ENCODE data around the gene RBM20. TPM values are rescaled to one million over a fixed set of nuclear protein-coding genes. Genes with fewer than 3 reads are reported as not detected.
A peak's percentile ranks its signal among the peaks of the same experiment; 100 is the strongest.
"Not testable (repeated sequence)": the region's sequence is repeated elsewhere in the genome, so short reads cannot be mapped to it uniquely, and the experiment has no call there.

RBM20 gene
- 10 to 100 TPM; 51.5 to 92.0 (median 74.2) TPM for total RNA-seq
- polyA plus RNA-seq: 34.3 TPM
- long read RNA-seq, donor 1, full-length matches to known transcripts: 4 of 143 reads
- long read RNA-seq, donor 1, partial matches to known transcripts: 111 of 143 reads
- long read RNA-seq, donor 1, other reads (novel, unspliced or antisense): 28 of 143 reads
- long read RNA-seq, donor 2, full-length matches to known transcripts: 3 of 27 reads
- long read RNA-seq, donor 2, partial matches to known transcripts: 23 of 27 reads
- long read RNA-seq, donor 2, other reads (novel, unspliced or antisense): 1 of 27 reads
- long read RNA-seq, donor 3, full-length matches to known transcripts: 3 of 147 reads
- long read RNA-seq, donor 3, partial matches to known transcripts: 122 of 147 reads
- long read RNA-seq, donor 3, other reads (novel, unspliced or antisense): 22 of 147 reads
- long read RNA-seq, donor 4, full-length matches to known transcripts: 7 of 63 reads
- long read RNA-seq, donor 4, partial matches to known transcripts: 48 of 63 reads
- long read RNA-seq, donor 4, other reads (novel, unspliced or antisense): 8 of 63 reads

DNA sequence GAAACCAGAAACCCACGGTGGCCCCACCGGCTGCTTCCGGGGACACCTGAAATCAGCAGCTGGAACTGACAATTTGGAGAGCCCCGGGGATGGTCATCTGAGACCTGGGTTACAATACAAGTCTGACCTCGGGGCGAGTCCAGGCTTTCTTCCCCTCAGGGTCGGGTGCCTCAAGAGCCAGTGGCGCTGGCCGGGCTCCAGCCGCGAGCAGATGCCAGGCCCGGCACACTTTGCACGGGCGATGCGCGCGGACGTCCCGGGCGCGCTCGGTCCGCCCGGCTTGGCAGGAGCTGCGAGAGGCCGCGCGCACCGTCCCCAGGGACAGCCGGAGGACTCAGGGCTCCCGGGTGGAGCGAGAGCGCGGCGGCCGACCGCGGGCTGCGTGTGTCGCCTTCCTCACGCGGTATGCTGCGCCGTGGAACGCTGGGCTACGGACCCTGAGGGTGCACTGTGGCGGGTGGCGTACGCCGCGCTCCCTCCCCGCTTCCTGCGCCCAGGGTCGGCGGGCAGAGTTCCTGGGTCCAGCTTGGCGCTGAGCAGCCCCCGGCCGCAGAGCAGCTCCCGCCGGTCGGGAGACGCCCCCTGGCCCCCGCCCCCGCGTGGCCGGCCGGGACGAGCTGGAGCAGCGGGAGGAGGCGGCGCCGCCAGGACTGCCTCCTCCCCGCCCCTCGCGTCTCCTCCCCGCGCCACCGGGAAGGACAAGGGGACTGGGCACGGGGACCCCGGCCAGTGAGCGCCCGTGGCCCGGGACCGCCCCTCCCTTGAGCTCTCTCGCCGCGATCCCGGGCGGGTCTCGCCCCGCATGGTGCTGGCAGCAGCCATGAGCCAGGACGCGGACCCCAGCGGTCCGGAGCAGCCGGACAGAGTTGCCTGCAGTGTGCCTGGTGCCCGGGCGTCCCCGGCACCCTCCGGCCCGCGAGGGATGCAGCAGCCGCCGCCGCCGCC, at the start of gene RBM20:
Gene RBM20, plus strand, starts transcription at position 684 of the 945 bp plus-strand sequence. Its CDS starts 119 bp downstream, at position 803.
- H3K27ac ChIP-seq (ENCODE audit: low read length): peak within 1 kb of the TSS; percentile 71
- no peaks in the 10 kb centered on the region for H3K4me1 ChIP-seq (ENCODE audit: control insufficient read depth, insufficient read depth, low read length)
- DNase-seq: peak; percentile 54 to 86 (median 83)
- intact Hi-C loops (cut with DNase I): no loop called here
- WGBS: under 1% methylated on average over 106 of the region's 106 CpGs
- ATAC-seq: peak; percentile 88
- H3K9me3 ChIP-seq (ENCODE audit: control insufficient read depth, low read length): no peaks in the 10 kb centered on the region
- peaks cover 3% of the 10 kb centered on the region for H3K27me3 ChIP-seq (ENCODE audit: control insufficient read depth, insufficient read depth)
- H3K4me3 ChIP-seq (ENCODE audit: low read length): peak within 1 kb of the TSS; percentile 46

DNA sequence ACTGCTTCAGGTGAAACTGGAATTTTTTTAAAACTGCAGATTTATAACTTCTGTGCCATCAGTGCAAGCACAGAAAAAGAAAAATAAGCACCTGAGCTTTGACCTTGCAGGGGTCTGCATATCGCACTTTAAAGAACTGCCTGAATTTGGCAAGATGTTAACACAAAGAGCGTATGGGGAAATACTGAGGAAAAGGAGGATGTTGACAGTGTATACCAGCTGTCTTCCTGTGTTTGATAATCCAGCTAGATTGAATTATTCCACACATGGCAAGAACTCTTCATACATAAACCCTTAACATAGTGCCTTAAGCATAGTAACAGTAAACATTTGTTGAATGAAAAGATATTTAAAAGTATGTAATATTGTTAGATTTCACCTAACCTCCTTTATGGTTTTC, 46.7 kb upstream of the RBM20 start:
- no peak overlapping the region for H3K27ac ChIP-seq (ENCODE audit: low read length)
- H3K4me1 ChIP-seq (ENCODE audit: control insufficient read depth, insufficient read depth, low read length): no peaks in the 10 kb centered on the region
- no peak overlapping the region for H3K4me3 ChIP-seq (ENCODE audit: low read length)
- ATAC-seq (no peak), DNase-seq (no peak)
- intact Hi-C loops (cut with DNase I): no loop called here
- H3K9me3 ChIP-seq (ENCODE audit: control insufficient read depth, low read length): no peaks in the 10 kb centered on the region
- WGBS: 75% methylated on average over 2 of the region's 2 CpGs
- no peaks in the 10 kb centered on the region for H3K27me3 ChIP-seq (ENCODE audit: control insufficient read depth, insufficient read depth)

DNA sequence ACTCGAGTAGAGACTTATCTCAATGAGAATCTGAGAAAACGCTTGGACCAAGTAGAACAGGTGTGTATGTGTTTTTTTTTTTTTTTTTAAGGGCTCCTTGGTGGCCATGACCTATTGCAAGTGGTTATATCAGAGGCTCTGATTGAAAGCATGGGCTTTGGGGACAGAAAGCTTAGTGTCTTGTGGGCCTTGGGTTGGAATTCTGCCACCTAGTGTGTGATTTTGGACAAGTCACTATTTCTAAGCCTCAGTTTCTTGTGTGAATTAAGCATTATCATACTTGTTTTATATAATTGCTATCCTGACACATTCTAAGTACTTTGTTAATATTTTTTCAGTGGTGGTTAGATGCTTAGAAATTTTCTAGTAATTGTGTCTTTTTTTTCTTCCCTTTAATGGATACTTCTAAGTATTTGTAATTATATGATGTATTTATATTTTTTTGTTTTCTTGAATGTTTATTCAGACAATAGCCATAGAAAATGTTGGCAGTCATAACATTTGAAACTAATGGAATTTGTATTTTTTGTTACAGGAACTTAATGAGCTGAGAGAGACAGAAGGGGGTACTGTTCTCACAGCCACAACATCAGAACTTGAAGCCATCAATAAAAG, 43.5 kb upstream of the RBM20 start:
- WGBS: 77% methylated on average over 2 of the region's 2 CpGs
- Histone ChIP-seq H3K27ac (ENCODE audit: low read length) (no peak overlapping the region), H3K9me3 (ENCODE audit: control insufficient read depth, low read length) (no peaks in the 10 kb centered on the region), H3K4me1 (ENCODE audit: control insufficient read depth, insufficient read depth, low read length) (no peaks in the 10 kb centered on the region), H3K4me3 (ENCODE audit: low read length) (no peak overlapping the region), H3K27me3 (ENCODE audit: control insufficient read depth, insufficient read depth) (no peaks in the 10 kb centered on the region)
- intact Hi-C loops (cut with DNase I): loop anchor here in 2 of 4 donors (10.0 kb wide), 1 partner anchor 294 kb away; no protein-coding TSS in a partner anchor
- DNase-seq (no peak), ATAC-seq (peak in 1 of 2 donors; percentile 44)

DNA sequence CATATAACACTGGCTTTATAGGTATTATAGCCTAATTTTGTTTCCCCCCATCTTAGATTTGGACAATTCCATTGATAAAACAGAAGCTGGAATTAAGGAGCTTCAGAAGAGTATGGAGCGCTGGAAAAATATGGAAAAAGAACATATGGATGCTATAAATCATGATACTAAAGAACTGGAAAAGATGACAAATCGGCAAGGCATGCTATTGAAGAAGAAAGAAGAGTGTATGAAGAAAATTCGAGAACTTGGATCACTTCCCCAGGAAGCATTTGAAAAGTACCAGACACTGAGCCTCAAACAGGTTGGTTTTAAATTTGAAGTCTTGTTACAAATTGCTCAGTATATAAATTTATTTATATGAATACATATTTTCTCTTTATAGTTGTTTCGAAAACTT, 42.6 kb upstream of the RBM20 start:
- Histone ChIP-seq H3K9me3 (ENCODE audit: control insufficient read depth, low read length) (no peaks in the 10 kb centered on the region), H3K4me3 (ENCODE audit: low read length) (no peak overlapping the region), H3K4me1 (ENCODE audit: control insufficient read depth, insufficient read depth, low read length) (no peaks in the 10 kb centered on the region), H3K27ac (ENCODE audit: low read length) (no peak overlapping the region), H3K27me3 (ENCODE audit: control insufficient read depth, insufficient read depth) (no peaks in the 10 kb centered on the region)
- 89% methylated on average over 4 of the region's 4 CpGs for WGBS
- DNase-seq: no peak
- ATAC-seq: no peak
- intact Hi-C loops (cut with DNase I): loop anchor here in 2 of 4 donors (10.0 kb wide), 1 partner anchor 293 kb away; no protein-coding TSS in a partner anchor

DNA sequence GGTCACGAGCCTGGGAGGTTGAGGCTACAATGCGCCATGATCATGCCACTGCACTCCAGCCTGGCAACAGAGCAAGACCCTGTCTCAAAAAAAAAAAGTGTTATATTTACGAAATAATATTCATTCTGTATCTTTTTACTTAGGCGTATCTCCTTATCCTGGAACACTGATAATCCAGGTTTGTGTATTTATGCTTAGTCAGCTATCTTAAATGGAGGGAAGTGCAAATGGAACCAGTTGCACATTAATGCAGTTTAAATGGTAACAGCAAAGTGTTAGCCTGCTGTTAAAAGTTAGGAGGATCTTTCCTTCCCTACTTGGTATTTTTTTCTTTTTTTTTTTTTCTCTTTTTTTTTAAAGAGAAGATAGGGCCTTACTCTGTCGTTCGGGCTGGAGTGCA, 36.0 kb upstream of the RBM20 start:
- H3K27me3 ChIP-seq (ENCODE audit: control insufficient read depth, insufficient read depth): no peaks in the 10 kb centered on the region
- no peak overlapping the region for H3K4me3 ChIP-seq (ENCODE audit: low read length)
- no peaks in the 10 kb centered on the region for H3K4me1 ChIP-seq (ENCODE audit: control insufficient read depth, insufficient read depth, low read length)
- WGBS: 82% methylated on average over 6 of the region's 6 CpGs
- no peak overlapping the region for H3K27ac ChIP-seq (ENCODE audit: low read length)
- no peak for DNase-seq
- intact Hi-C loops (cut with DNase I): loop anchor here in 3 of 4 donors (5.0 to 10.0 kb wide), 2 partner anchors 284 to 287 kb away; no protein-coding TSS in a partner anchor
- ATAC-seq: no peak
- no peaks in the 10 kb centered on the region for H3K9me3 ChIP-seq (ENCODE audit: control insufficient read depth, low read length)

DNA sequence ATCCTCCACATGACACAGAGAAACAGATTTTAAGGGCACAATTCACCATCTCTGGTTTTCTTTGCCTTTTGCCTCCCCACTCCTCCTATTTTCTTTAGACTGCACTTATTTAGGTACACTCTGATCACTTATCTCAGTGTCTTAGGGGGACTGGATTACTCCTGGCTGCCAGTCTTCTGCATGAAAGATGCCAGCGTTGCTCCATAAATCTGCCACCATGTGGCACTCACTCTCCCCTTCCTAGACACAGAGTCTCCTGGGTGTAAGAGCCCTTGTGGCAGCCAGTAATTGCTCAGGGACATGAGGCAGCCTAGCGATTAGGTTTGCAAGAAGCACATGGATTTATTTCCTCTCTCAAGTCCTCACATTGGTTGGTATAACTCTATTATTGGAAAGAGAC, 34.5 kb upstream of the RBM20 start:
- H3K4me1 ChIP-seq (ENCODE audit: control insufficient read depth, insufficient read depth, low read length): no peaks in the 10 kb centered on the region
- 22% methylated on average over 2 of the region's 2 CpGs for WGBS
- H3K27ac ChIP-seq (ENCODE audit: low read length): peak overlapping the region; percentile 44
- ATAC-seq (peak; percentile 81 to 88), DNase-seq (peak in 2 of 3 donors; percentile 52 to 55)
- no peaks in the 10 kb centered on the region for H3K9me3 ChIP-seq (ENCODE audit: control insufficient read depth, low read length)
- no peak overlapping the region for H3K4me3 ChIP-seq (ENCODE audit: low read length)
- intact Hi-C loops (cut with DNase I): loop anchor here (5.0 to 10.0 kb wide), 3 partner anchors 73 to 285 kb away; no protein-coding TSS in a partner anchor
- no peaks in the 10 kb centered on the region for H3K27me3 ChIP-seq (ENCODE audit: control insufficient read depth, insufficient read depth)

DNA sequence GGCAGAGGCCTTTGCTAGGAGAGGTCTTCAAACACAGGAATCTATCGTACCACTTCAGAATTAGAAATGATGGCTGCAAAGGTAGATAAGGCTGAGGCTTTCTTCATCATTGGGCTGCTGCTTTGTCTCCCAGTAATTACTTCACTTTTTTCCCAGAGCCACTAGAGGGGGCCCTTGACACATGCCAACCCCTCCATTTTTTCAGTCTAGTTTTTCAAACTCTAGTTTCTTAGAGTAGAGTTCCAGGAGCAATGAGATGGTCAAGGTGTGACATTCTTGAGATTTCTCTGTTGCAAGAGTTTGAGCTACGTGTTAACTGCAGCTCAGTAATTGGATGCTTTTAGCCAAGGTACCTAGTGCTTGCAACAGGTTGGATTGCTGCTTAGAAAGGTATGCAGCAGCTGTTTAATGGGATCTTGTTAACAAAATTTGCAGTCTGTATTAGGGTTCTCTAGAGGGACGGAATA, 33.8 kb upstream of the RBM20 start:
- H3K9me3 ChIP-seq (ENCODE audit: control insufficient read depth, low read length): no peaks in the 10 kb centered on the region
- H3K4me1 ChIP-seq (ENCODE audit: control insufficient read depth, insufficient read depth, low read length): no peaks in the 10 kb centered on the region
- intact Hi-C loops (cut with DNase I): loop anchor here in 2 of 4 donors (5.0 to 10.0 kb wide), 2 partner anchors 72 to 284 kb away; no protein-coding TSS in a partner anchor
- no peak overlapping the region for H3K27ac ChIP-seq (ENCODE audit: low read length)
- H3K4me3 ChIP-seq (ENCODE audit: low read length): no peak overlapping the region
- no peaks in the 10 kb centered on the region for H3K27me3 ChIP-seq (ENCODE audit: control insufficient read depth, insufficient read depth)
- peak; percentile 40 to 46 for ATAC-seq
- WGBS: 20% methylated on average over 3 of the region's 3 CpGs
- DNase-seq: no peak

DNA sequence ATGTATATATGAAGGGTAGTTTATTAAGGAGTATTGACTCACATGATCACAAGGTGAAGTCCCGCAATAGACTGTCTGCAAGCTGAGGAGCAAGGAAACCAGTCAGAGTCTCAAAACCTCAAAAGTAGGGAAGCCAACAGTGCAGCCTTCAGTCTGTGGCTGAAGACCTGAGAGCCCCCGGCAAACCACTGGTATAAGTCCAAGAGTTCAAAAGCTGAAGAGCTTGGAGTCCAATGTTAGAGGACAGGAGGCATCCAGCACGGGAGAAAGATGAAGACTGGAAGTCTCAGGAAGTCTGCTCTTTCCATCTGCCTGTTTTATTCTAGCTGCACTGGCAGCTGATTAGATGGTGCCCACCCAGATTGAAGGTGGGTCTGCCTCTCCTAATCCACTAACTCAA, 33.4 kb upstream of the RBM20 start:
- H3K4me3 ChIP-seq (ENCODE audit: low read length); H3K27ac ChIP-seq (ENCODE audit: low read length); DNase-seq; H3K9me3 ChIP-seq (ENCODE audit: control insufficient read depth, low read length); H3K4me1 ChIP-seq (ENCODE audit: control insufficient read depth, insufficient read depth, low read length); ATAC-seq; H3K27me3 ChIP-seq (ENCODE audit: control insufficient read depth, insufficient read depth): not testable (repeated sequence)
- WGBS: 66% methylated on average over 3 of the region's 3 CpGs
- intact Hi-C loops (cut with DNase I): loop anchor here in 2 of 4 donors (5.0 to 10.0 kb wide), 2 partner anchors 72 to 284 kb away; no protein-coding TSS in a partner anchor

DNA sequence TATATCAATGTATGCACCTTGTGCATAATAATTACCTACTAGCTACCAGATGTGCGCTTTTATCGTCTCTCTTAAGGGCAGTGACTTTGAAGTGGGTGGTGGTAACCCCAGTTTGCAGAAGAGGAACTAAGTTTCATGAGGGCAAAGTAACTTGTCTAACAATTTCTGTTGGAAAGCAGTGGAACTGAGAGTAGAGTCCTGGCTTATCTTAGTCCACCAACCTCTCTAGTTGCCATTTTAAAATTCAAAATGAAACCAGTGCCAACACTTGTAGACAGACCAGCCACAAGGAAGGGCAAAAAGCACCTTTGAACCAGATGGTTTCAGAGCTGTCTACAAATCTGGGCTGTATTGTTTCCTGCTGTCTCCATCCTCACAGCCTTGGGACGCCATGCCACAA, 32.0 kb upstream of the RBM20 start:
- no peaks in the 10 kb centered on the region for H3K27me3 ChIP-seq (ENCODE audit: control insufficient read depth, insufficient read depth)
- no peak for ATAC-seq
- intact Hi-C loops (cut with DNase I): loop anchor here in 2 of 4 donors (5.0 to 10.0 kb wide), 2 partner anchors 70 to 283 kb away; no protein-coding TSS in a partner anchor
- 87% methylated on average over 3 of the region's 3 CpGs for WGBS
- no peak overlapping the region for H3K4me3 ChIP-seq (ENCODE audit: low read length)
- no peak for DNase-seq
- no peak overlapping the region for H3K27ac ChIP-seq (ENCODE audit: low read length)
- H3K4me1 ChIP-seq (ENCODE audit: control insufficient read depth, insufficient read depth, low read length): no peaks in the 10 kb centered on the region
- no peaks in the 10 kb centered on the region for H3K9me3 ChIP-seq (ENCODE audit: control insufficient read depth, low read length)

DNA sequence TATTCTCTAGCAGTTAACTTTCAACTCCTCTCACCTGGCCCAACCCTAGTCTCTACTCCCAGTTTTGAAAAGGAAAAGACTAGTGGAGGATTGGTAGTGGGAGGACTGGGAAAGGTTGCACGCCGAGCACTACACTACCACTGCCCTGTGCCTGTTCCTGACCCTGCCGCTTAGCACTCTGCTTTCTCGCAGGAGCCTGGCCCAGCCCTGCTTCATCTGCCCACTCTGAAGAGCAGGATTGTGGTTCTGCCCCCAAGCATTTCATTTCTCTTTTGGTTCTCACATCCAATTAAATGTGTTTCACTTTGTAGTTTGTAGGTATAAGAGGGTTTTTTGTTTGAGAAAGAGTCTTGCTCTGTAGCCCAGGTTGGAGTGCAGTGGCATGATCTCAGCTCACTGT, 31.5 kb upstream of the RBM20 start:
- intact Hi-C loops (cut with DNase I): loop anchor here in 2 of 4 donors (5.0 to 10.0 kb wide), 2 partner anchors 70 to 282 kb away; no protein-coding TSS in a partner anchor
- Histone ChIP-seq H3K4me3 (ENCODE audit: low read length) (no peak overlapping the region), H3K9me3 (ENCODE audit: control insufficient read depth, low read length) (no peaks in the 10 kb centered on the region), H3K4me1 (ENCODE audit: control insufficient read depth, insufficient read depth, low read length) (no peaks in the 10 kb centered on the region), H3K27me3 (ENCODE audit: control insufficient read depth, insufficient read depth) (no peaks in the 10 kb centered on the region), H3K27ac (ENCODE audit: low read length) (no peak overlapping the region)
- WGBS: 90% methylated on average over 4 of the region's 4 CpGs
- ATAC-seq (no peak), DNase-seq (peak in 1 of 3 donors; percentile 43)

Data from right cardiac atrium (tissue), 5 donors.